ENCODE data around the gene NEUROG1.
"Not testable (repeated sequence)": the region's sequence is repeated elsewhere in the genome, so short reads cannot be mapped to it uniquely, and the experiment has no call there.

Gene NEUROG1

GRCh38 chr5:135534609-135535419 is 950 bp downstream of the NEUROG1 start:
- DNase-seq: no peak

GRCh38 chr5:135533794-135534193 is 2.0 kb downstream of the NEUROG1 start:
- DNase-seq: no peak

GRCh38 chr5:135533334-135533733 is 2.4 kb downstream of the NEUROG1 start:
- no peak for DNase-seq

- not testable (repeated sequence) for DNase-seq
These were observed 6.2 kb downstream of the NEUROG1 start for GRCh38 chr5:135529576-135529975.

GRCh38 chr5:135526924-135527323 is 8.8 kb downstream of the NEUROG1 start:
- no peak for DNase-seq

GRCh38 chr5:135521964-135522363 is 13.8 kb downstream of the NEUROG1 start:
- DNase-seq: no peak

- DNase-seq: no peak
These were observed 18.1 kb downstream of the NEUROG1 start for GRCh38 chr5:135517631-135518030.

GRCh38 chr5:135514116-135514515 is 21.6 kb downstream of the NEUROG1 start:
- DNase-seq: no peak

- DNase-seq: no peak
These were observed 23.8 kb downstream of the NEUROG1 start for GRCh38 chr5:135511761-135512575.

- DNase-seq: no peak
These were observed 25.8 kb downstream of the NEUROG1 start for GRCh38 chr5:135509995-135510394.

- DNase-seq: no peak
These were observed 27.2 kb downstream of the NEUROG1 start for GRCh38 chr5:135508496-135509005.

GRCh38 chr5:135505973-135506372 is 29.8 kb downstream of the NEUROG1 start:
- DNase-seq: no peak

GRCh38 chr5:135504376-135504775 is 31.4 kb downstream of the NEUROG1 start:
- no peak for DNase-seq

- no peak for DNase-seq
These were observed 31.9 kb downstream of the NEUROG1 start for GRCh38 chr5:135503871-135504270.

GRCh38 chr5:135502836-135503520 is 32.8 kb downstream of the NEUROG1 start:
- no peak for DNase-seq

GRCh38 chr5:135501965-135502364 is 33.8 kb downstream of the NEUROG1 start:
- no peak for DNase-seq

- DNase-seq: no peak
These were observed 37.1 kb downstream of the NEUROG1 start for GRCh38 chr5:135498637-135498995.

GRCh38 chr5:135497971-135498636 is 37.7 kb downstream of the NEUROG1 start:
- DNase-seq: no peak

- not testable (repeated sequence) for DNase-seq
These were observed 40.2 kb downstream of the NEUROG1 start for GRCh38 chr5:135495531-135495930.

- no peak for DNase-seq
These were observed 41.6 kb downstream of the NEUROG1 start for GRCh38 chr5:135494196-135494595.

- no peak for DNase-seq
These were observed 42.2 kb downstream of the NEUROG1 start for GRCh38 chr5:135493406-135494180.

GRCh38 chr5:135492319-135492626 is 43.5 kb downstream of the NEUROG1 start:
- DNase-seq: no peak
